Coronary artery (tissue), 2 donors: Measurements from ENCODE around the gene ADAMTSL3.

Experiments
- DNase-seq: peaks from one replicate; pipeline ENCODE4 v3.0.0-alpha.2; 2017; ENCODE audit warnings: low spot score
- H3K27ac ChIP-seq, 2 donors: fragments of 200-600 bp; sonication (generic); one replicate each; pipeline ENCODE4 v1.5.1; 2016 to 2019
- H3K4me3 ChIP-seq: fragments of 200-600 bp; sonication (generic); 2 replicates; pipeline ENCODE4 v1.5.1; 2016; ENCODE audit warnings: mild to moderate bottlenecking, moderate library complexity
- CTCF ChIP-seq: fragments of 200-600 bp; sonication (generic); IDR thresholded peaks from one replicate; pipeline ENCODE4 v1.5.1; 2019; ENCODE audit warnings: antibody characterized with exemption

Gene ADAMTSL3

GRCh38 chr15:83653639-83654378 lies at the start of gene ADAMTSL3:
ADAMTSL3 (plus strand) TSS chr15:83654123; CDS start chr15:83655762, 1,639 bp downstream.
- DNase-seq: no peak
- Histone ChIP-seq H3K4me3 (peak within 1 kb of the TSS; percentile 80), H3K27ac (peak within 1 kb of the TSS in 1 of 2 donors; percentile 77)
- TF ChIP-seq CTCF: no peak

- Histone ChIP-seq H3K27ac (no peak overlapping the region), H3K4me3 (no peak overlapping the region)
- no peak for DNase-seq
- TF ChIP-seq CTCF: no peak
Observed at GRCh38 chr15:83604549-83604948, 49.4 kb upstream of the ADAMTSL3 start.

- Histone ChIP-seq H3K4me3 (peak overlapping the region; percentile 1), H3K27ac (no peak overlapping the region)
- TF ChIP-seq CTCF: no peak
- no peak for DNase-seq
Observed at GRCh38 chr15:83605111-83605945, 48.6 kb upstream of the ADAMTSL3 start.

- no peak for TF ChIP-seq CTCF
- no peak overlapping the region for H3K27ac ChIP-seq
- H3K4me3 ChIP-seq: no peak overlapping the region
- no peak for DNase-seq
Observed at GRCh38 chr15:83610132-83610531, 43.8 kb upstream of the ADAMTSL3 start.

GRCh38 chr15:83610901-83611685 lies 42.8 kb upstream of the ADAMTSL3 start:
- no peak for TF ChIP-seq CTCF
- Histone ChIP-seq H3K4me3 (no peak overlapping the region), H3K27ac (no peak overlapping the region)
- no peak for DNase-seq

- DNase-seq: no peak
- Histone ChIP-seq H3K27ac (no peak overlapping the region), H3K4me3 (no peak overlapping the region)
- no peak for TF ChIP-seq CTCF
Observed at GRCh38 chr15:83612226-83612625, 41.7 kb upstream of the ADAMTSL3 start.
